WTC11 (cell line): ENCODE measurements around the gene PEX7. TPM values are rescaled to one million over a fixed set of nuclear protein-coding genes. Genes with fewer than 3 reads are reported as not detected.

Experiments
- PRDM15 ChIP-seq: sonication (generic); formaldehyde crosslinking; IDR thresholded peaks from 2 replicates; pipeline ENCODE4 v1.8.0; 2022; ENCODE audit warnings: missing genetic modification reagents
- total RNA-seq: library from RNA; stranded (reverse); gene quantifications from 3 replicates; pipeline ENCODE4 v1.2.3, GENCODE V29; 2021

PEX7 gene
- total RNA-seq, 1 experiment from 2014 or later, result 9.8 TPM

DNA sequence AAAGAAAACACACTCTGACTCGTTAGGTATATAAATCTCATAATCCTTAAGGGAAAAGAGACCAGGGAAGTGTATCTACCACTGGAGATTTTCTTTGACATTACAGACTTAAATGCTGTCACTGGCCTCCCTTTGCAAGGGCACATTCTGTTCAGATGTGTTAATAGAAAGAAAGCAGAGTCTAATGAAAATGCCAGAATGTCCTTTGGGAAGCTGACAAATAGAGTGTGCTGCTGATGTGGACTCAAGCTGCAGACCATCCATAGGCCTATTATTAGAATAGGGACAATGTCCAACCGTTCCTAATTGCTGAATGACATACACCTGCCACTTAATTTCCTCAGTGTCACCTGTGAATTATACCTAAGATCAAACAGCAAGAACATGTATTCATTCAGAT, 140.9 kb downstream of the PEX7 start (continued):
- TF ChIP-seq PRDM15, result no peak

Other genes starting within 250 kb of the PEX7 start
- 1.6 to 1.9 TPM (median 1.7 TPM) in 3 replicates for gene MAP3K5, start 30.1 kb upstream of the PEX7 start, total RNA-seq
- gene SLC35D3, start 99.7 kb downstream of the PEX7 start, total RNA-seq, result 0.37 to 0.78 TPM (median 0.39 TPM) in 3 replicates
- gene IL20RA, start 222.4 kb downstream of the PEX7 start, total RNA-seq, result 0.78 to 1.3 TPM (median 1.2 TPM) in 3 replicates